Measurements from ENCODE around the gene A1BG.

Gene A1BG

GRCh38 chr19:58372311-58373133 is 19.2 kb upstream of the A1BG start:
- ChIA-PET CTCF (no interaction called here), POLR2A (interaction anchor here (0.5 to 4.2 kb wide), 5 partner anchors 9 to 138 kb away, joined by 3 to 35 read pairs (median 3); partner anchors contain the start of genes ZNF497 and ZNF584)
- no peak overlapping the region for H3K27ac ChIP-seq (ENCODE audit: extremely low read depth, low read depth, low read length)
- H3K4me1 ChIP-seq (ENCODE audit: control insufficient read depth, insufficient read depth, low read length) = no peaks in the 10 kb centered on the region
- no peaks in the 10 kb centered on the region for H3K9me3 ChIP-seq (ENCODE audit: control insufficient read depth, insufficient read depth, low read depth, low read length)
- TF ChIP-seq ZNF670 (tag by site-specific recombination; IDR thresholded peaks at IDR 0.05; ENCODE audit: low read depth) (no peak), ZBTB26 (tag by site-specific recombination; optimal IDR thresholded peaks at IDR 0.05) (no peak), ZNF488 (tag by site-specific recombination; IDR thresholded peaks at IDR 0.05) (no peak), ZNF280C (tag by site-specific recombination; IDR thresholded peaks at IDR 0.05) (no peak), TRIM28 (IDR thresholded peaks at IDR 0.05; ENCODE audit: borderline replicate concordance, low read length) (no peak), ZNF76 (tag by site-specific recombination; IDR thresholded peaks at IDR 0.05; ENCODE audit: borderline replicate concordance, low read depth) (no peak), FEZF1 (tag by site-specific recombination; IDR thresholded peaks at IDR 0.05) (no peak), REPIN1 (tag by site-specific recombination; IDR thresholded peaks at IDR 0.05; ENCODE audit: low read depth) (no peak), IKZF3 (tag by site-specific recombination; IDR thresholded peaks at IDR 0.05) (no peak), MYNN (tag by site-specific recombination; IDR thresholded peaks at IDR 0.05; ENCODE audit: borderline replicate concordance) (no peak), ZNF837 (tag by site-specific recombination; IDR thresholded peaks at IDR 0.05) (no peak), ZNF133 (tag by site-specific recombination; IDR thresholded peaks at IDR 0.05) (no peak)
- no peaks in the 10 kb centered on the region for H3K36me3 ChIP-seq (ENCODE audit: control insufficient read depth in 2 of 2, insufficient read depth in 1 of 2, low read length in 2 of 2)
- no peak overlapping the region for H3K4me3 ChIP-seq (ENCODE audit: low read depth, low read length)

- H3K4me3 ChIP-seq (ENCODE audit: low read depth, low read length) = no peak overlapping the region
- ChIA-PET POLR2A (no interaction called here), CTCF (no interaction called here)
- TF ChIP-seq ZNF140 (tag by site-specific recombination; IDR thresholded peaks at IDR 0.05) (no peak), ZNF692 (tag by site-specific recombination; IDR thresholded peaks at IDR 0.05) (no peak), GLIS1 (tag by site-specific recombination; IDR thresholded peaks at IDR 0.05) (no peak), ZNF654 (tag by site-specific recombination; IDR thresholded peaks at IDR 0.05; ENCODE audit: low read depth) (no peak), YY1 (tag by site-specific recombination; IDR thresholded peaks at IDR 0.05) (no peak), ZNF776 (tag by site-specific recombination; IDR thresholded peaks at IDR 0.05; ENCODE audit: borderline replicate concordance) (no peak), ZFP3 (tag by site-specific recombination; IDR thresholded peaks at IDR 0.05; ENCODE audit: low read depth) (no peak), ZFP41 (tag by site-specific recombination; IDR thresholded peaks at IDR 0.05; ENCODE audit: borderline replicate concordance) (no peak), GLI2 (tag by site-specific recombination; IDR thresholded peaks at IDR 0.05; ENCODE audit: borderline replicate concordance, low read depth) (no peak), ZNF677 (tag by site-specific recombination; IDR thresholded peaks at IDR 0.05) (no peak), ATF2 (tag by site-specific recombination; IDR thresholded peaks at IDR 0.05; ENCODE audit: low read depth) (no peak), ZNF292 (tag by site-specific recombination; IDR thresholded peaks at IDR 0.05; ENCODE audit: borderline replicate concordance, low read depth) (no peak), ZFP37 (tag by site-specific recombination; IDR thresholded peaks at IDR 0.05) (no peak), ZNF114 (tag by site-specific recombination; IDR thresholded peaks at IDR 0.05) (no peak)
- H3K36me3 ChIP-seq (ENCODE audit: control insufficient read depth in 2 of 2, insufficient read depth in 1 of 2, low read length in 2 of 2) = no peaks in the 10 kb centered on the region
- no peak overlapping the region for H3K27ac ChIP-seq (ENCODE audit: extremely low read depth, low read depth, low read length)
- no peaks in the 10 kb centered on the region for H3K9me3 ChIP-seq (ENCODE audit: control insufficient read depth, insufficient read depth, low read depth, low read length)
- H3K4me1 ChIP-seq (ENCODE audit: control insufficient read depth, insufficient read depth, low read length) = no peaks in the 10 kb centered on the region
These were observed 15.5 kb upstream of the A1BG start for GRCh38 chr19:58368561-58369360.

Data from HEK293 (cell line).